Suppressor macrophage (primary cell): Measurements from ENCODE around the gene HDHD5.
A peak's percentile ranks its signal among the peaks of the same experiment; 100 is the strongest.

Source experiments
- DNase-seq, 4 experiments: peaks; one replicate each; pipeline ENCODE4 v3.0.0-alpha.2; 2020 to 2022
- total RNA-seq, 17 experiments: gene quantifications; one replicate each; lab custom pipeline; 2026; ENCODE audit warnings: mixed read lengths in 6 of 17, inconsistent platforms in 3 of 17; lab: John Stamatoyannopoulos, UW

Gene HDHD5
- total RNA-seq = 11.0 to 72.6 (median 43.7) reads per million in 17 experiments

DNA sequence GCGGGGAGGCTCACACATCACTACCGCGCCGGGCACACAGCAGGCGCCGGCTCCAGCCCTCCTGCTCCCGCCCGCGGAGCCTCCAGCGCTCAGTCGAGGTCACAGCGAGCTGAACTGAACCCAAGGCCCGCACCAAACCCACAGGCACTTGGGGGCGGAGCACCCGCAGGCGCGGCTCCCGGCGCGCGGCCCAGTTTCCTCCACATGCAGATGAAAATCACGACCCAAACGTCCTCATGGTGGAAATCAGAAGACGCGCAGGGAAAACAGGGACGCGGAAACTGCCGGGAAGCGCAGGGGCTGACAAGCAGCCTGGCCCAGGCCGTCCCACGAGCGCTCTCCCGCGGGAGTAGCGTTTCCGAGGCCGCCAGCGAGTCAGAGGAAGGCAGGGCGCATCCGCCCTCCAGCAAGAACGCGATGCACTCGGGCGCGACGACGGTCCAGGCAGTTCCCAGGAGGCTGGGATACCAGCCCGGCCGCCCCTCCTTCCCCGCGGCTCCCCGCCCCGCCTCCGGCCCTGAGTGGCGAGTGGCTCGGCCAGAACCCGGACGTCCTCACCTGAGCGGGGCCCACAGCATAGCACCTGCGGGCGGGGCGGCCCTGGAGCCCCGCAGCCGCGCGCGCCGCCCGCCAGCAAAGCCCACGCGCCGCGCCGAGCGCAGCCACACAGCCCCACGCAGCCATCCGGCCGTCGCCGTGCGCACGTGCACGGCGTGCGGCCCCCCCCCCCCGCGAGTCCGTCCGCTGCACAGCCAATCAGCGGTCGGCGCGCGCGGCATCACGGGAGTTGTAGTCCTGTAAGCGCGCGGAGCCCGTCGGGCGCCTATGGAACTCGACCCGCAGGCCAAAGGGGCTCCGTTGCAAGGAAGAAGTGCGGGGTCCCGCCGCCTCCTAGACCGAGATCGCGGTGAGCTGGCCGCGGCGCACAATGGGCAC is at the start of gene HDHD5:
TSS of gene HDHD5 (minus strand) at position 710 of the 936 bp plus-strand sequence. CDS start at position 684, 26 bp downstream.
- DNase-seq = peak; percentile 92 to 97 (median 94)

DNA sequence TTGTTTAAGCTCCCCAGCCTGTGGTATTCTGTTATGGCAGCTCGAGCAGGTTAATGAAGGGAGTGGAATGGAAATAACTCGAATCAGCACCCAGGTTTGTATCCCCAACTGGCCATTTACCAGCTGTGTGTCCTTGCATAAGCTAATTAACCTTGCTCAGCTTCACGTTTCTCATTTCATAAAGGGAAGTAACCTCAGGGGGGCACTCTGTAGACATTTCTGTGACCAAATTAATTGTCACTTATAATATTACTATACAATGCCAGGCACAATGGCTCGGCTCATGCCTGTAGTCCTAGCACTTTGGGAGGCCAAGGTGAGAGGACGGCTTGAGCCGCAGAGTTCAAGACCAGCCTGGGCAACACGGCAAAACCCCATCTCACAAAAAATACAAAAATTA is 46.4 kb upstream of the HDHD5 start:
- peak in 1 of 4 experiments; percentile 19 for DNase-seq

DNA sequence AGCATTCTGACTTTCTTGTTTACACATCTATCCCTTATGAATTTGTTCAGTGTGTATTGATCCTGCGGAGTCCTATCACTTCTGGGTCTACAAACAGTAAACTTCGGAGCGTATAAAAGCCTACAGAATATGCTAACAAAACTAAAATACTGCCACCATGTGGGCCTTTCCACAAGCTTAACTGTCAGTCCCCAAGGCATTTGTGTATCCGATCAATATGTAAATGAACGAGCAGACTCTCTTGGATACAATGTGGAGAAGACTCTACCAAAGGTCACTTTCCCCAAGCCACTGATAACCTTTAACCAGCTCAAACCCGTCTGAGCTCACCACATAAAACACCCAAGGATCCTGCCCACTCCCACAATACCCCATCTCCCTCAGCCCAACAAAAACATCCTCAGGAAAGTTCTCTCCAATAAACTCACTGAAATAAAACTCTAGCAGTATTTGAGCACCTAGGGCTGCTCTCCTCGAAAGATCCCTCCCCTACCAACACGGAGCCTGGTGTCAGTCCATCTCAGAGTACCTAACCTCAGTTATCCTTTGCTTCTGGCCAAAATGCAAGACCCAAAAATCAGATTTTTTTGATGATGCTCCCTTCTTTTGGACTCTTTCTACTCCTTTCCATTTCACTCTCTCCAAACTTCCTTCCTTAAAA is 42.3 kb upstream of the HDHD5 start:
- DNase-seq = no peak

DNA sequence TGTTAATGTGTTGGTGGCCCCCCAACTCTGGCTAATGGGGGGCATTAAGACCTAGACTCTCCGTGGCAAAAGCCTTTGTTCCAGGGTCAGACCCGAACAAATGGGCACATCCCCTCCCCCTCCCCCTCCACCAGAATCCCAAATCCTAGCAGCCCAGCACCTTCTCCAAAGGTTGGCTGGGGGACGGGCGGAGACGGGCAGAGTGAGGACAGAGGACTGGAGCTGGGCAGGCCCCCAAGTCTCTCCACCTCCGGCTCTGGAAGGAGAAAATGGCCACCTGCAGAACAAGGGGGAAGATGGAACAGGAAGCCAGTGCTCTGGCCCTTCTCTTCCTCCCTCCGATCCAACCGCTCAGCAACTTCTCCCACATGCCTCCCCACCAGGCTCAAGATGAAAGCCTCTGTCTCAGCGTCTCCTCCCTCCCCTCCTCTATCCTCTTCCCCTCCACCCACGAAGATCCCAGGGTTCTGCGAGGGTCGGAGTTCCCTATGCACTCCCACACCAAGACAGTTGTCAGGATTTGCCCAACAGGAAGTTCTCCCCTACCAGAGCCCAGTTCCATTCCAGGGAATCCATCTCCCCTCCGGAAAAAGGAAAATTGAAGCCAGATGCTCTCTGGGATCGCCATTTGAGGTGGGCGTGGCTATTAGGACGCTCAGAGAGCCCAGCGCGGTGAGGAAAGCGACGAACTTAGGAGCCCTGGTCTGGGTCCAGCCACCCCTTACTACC is 40.1 kb upstream of the HDHD5 start:
- DNase-seq = peak; percentile 28 to 71 (median 59)

DNA sequence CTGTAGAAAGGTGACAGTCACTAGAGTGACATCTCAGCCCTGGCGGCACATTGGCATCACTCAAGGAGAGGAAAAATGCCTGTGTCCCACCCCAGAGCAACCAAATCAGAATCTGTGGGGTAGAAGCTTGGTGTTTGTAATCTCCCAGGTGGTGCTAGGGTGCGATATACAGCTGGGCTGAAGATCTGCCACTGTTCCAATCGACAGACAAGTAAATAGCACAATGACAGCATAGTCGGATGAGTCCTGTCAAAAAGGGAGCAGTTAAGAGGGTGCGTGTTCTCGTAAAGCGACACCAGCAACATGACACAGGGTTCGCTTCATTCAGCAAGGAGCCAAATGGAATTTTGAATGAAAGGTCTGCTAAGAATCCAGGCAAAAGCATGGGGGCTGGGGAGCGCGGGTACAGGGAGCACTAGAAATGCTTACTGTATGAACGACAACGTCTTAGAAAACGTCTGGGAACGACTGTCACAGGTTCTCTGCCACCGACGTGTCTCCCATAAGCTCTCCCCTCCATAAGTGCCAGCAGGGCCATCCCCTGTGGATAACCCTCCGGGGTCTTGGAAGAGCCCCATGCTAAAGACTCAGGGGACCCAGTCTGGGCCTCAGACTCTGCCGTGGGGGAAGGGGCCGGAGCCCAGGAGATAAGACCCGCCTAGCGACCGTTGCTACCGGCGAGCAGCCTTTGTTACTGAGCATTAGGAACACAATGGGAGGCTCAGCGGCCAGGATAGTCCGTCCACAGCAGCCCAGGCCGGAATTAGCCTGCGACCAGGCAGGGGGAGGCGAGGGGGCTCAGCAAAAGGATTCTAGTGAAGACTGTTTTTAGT is 39.3 kb upstream of the HDHD5 start:
- no peak for DNase-seq

DNA sequence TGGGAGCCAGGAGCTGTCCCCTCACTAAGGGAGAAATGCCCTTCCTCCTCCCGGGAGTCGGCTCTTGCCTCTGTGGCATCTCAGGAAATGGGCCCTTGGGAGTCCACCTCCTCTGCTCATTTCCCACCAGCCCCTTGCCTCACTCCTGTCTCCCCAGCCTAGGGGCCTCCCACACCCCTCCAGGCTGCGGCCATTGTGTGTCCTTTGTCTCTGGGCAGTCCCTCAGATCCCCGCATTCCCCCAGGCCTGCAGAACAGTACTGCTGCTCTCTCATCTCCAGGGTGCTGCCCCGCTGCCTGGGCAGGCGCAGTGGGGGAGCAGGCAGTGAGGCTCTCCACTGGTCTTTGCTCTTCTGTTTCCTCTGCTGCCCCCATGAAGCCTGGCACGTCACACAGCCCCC is 35.1 kb upstream of the HDHD5 start:
- no peak for DNase-seq

DNA sequence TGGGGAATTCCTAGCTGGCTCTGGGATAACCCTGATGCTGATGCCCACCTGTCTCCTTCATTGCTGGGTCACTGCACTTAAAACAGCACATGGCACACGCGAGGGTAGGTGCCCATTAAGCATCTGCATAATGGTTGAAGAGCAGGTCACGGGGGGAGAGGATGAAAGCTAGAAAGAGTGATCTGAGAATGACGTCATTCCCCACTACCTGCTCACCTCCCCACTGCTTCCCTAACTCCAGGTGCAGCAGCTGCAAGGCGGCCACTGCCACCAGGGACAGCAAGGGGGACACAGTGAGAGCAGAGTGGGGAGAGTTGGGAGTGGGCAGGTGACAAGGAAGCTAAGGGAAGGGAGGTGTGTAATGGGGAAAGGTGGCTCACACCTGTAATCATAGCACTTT is 33.1 kb upstream of the HDHD5 start:
- DNase-seq = no peak

DNA sequence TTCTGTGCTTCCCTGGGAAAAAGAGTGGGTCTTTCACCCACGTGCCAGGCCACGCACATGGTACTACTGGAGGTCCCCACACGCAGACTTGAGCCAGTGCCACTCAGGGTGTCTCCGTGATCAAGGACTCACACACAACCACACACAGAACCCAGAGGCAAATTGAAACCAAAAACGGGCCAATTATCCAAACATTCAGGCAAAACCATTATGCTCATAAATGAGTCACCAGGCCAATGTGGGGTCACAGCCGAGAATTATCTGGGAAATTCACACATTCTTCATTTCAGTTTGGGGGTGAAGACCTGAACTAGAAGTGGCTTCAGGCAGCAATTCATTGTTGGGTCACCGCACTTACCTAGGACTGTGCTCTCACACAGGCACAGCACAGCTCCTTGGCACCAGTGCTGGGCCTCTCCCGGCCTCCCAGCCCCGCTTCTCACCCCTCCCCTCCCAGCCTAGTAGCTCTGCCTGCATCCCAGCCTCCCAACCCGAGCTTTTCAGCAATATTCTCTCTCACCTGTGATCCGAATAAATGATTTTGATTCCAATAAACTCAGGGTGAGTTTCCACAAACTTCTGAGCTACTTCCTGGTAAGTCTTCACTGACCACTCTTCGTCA is 32.2 kb upstream of the HDHD5 start:
- DNase-seq = no peak

DNA sequence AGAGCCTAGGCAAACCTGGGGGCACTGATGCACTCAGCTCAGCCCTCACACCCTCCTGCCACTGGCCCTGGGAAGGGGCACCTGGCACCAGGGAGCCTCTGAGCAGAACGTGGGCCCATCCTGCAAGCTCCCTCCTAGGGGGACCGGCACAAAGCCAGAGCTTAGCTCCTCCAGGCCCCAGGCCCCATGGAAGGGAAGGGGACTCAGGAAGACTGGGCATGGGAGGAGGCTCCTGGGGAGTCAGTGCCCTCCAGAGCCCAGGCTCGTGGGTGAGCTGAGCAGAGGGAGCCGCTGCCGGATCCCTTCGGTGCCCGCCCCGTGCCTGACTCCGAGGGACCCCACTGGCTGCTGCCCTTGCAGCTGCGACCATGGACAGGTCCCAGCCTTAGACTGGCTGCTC is 31.6 kb upstream of the HDHD5 start:
- no peak for DNase-seq

DNA sequence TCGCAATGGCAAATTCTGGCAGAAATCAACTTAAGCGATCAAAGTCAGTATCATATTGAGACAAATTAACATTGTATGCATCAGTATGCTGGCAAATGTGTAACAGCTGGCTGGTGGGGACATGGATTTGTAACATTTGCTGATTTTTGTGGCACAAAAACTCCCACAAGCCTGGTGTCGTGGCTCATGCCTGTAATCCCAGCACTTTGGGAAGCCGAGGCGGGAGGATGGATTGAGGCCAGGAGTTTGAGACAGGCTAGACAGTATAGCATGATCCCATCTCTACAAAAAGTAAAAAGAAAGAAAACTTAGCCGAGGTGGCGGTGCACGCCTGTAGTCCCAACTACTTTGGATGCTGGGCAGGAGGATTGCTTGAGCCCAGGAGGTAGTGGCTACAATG is 17.6 kb upstream of the HDHD5 start:
- no peak for DNase-seq

DNA sequence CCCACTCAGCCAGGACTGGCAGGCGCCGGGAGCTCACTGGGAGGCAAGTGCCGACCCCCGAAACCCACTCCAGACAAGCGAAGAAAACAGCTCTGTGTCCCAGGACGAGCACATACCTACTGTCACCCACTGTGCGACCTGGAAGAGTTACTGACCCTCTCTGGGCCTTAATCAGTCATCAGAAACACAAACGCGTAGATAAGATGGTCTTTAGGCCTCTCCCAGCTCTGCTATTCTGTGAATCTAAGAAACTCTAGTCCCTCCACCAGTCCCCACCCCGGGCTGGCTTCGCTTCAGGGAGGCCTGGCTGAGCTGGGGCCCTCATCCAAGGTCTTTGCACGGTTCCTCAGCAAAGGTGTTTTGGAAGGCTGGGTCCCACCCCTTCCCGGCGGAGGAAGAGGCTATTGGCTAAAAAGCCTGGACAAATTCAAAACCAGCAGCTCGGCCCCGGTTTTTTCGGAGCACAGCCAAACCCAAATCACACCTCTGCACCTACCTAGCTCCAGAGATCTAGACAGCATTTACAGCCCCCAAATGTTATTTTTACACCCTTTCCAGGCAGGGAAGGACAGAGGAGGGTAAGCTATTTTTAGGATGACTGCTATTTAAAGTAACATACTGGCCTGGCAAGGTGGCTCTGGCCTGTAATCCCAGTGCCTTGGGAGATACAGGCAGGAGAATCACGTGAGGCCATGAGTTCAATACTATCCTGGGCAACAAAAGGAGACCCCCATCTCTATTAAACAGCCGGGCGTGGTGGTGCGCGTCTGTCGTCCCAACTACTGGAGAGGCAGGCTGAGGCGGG is 13.2 kb upstream of the HDHD5 start:
- DNase-seq = no peak

DNA sequence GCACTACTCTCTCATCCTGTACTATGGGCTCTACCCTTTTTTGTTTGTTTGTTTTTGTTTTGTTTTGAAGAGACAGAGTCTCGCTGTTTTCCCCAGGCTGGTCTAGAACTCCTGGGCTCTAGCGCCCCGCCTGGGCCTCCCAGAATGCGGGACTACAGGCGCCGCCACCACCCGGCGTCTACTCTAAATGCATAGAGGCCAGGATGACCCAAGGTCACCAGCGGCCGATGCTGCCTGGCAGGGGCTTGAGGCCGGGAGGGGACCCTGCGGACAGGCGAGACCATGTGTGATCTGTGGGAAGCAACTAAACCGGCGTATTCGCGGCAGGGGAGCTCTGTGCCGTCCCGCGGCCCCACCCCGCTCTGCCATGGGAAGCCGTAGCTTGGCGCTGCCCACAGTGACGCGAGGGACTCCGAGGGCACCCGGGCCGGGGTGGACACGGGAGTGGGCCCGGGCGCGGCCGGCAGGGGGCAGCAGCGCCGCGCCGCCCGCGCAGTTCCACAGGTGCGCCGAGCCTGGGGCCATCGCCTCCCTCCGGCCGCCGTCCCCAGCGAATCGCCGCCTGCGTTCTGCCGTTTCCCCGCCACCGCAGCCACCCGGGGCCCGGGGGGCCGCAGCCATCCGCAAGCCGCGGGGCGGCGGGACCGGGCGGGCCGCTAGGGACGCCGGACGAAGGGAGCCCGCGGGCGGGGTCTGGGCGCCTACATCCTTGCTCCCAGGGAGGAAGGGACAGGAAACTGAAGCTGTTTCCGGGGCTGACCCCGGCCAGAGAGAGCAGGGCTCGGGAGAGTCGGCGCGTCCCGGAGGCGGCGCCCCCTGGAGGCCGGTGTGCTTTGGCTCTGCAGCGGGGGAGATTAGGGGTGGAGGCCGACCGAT is 12.3 kb upstream of the HDHD5 start:
- DNase-seq = peak; percentile 94 to 98 (median 96)

DNA sequence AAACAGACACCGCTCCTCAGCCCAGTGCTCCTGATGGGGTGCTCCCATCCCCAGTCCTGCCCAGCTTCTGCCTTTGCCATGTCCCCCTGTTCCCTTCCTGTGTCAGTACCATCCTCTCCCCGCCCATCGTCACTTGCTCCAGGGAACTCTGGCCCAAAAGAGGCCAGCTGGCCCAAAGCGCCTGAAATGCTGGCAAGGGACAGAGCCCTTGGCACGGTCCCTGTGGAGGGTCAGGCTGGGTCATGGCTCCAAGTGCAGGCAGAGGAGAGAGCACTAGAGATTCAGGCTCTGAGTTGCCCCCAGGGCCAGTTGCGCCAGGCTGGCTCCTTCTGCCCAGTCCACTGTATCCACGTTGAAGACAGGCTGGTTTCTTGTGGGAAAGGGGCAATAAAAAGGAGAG is 8.4 kb upstream of the HDHD5 start:
- no peak for DNase-seq

DNA sequence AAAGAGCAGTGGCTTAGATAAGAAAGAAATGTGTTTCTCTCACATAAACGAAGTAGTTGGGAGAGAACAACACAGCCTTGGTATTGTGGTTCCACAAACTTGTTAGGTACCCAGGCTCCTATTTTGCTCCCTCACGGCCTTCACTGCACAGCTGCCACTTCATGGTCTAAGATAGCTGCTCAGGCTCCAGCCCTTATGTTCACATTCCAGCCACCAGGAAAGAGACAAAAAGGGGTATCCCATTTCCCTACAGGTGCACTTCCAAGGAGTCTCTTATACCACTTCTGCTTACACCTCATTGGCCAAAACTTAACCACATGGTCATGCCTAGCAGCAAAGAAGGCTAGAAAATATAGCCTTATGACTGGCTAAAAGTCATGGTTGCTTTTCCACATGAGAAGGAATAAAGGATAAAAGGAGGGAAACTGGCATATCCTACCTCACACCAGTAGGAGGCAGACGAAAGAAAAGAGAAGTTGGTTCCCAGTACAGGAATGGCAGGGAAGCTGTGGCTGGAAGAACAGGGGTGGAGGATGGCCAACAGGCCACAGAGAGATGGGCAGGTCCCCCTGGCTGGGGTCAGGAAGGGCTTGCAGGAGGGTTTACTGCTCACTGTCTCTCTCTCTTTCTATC is 5.4 kb upstream of the HDHD5 start:
- DNase-seq = peak in 2 of 4 experiments; percentile 22 to 45

DNA sequence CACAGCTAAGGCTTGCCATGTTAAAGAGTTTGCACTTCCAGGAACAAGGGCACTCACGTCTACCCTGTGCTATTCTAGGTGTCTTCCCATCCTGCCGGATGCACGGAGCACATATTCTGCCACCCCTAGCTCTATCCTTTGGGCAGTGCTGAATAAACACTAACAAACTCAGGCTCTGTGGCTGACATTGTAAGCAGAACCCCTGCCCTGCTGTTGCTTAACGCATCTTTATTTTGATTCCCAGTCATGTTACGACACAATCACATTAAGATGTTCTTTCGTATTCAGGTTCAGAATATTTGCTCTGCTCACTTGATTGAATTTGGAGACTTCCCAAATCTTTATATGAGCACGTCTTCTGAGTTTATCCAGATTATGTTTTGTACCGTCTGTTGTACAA is 3.7 kb upstream of the HDHD5 start:
- DNase-seq = no peak

DNA sequence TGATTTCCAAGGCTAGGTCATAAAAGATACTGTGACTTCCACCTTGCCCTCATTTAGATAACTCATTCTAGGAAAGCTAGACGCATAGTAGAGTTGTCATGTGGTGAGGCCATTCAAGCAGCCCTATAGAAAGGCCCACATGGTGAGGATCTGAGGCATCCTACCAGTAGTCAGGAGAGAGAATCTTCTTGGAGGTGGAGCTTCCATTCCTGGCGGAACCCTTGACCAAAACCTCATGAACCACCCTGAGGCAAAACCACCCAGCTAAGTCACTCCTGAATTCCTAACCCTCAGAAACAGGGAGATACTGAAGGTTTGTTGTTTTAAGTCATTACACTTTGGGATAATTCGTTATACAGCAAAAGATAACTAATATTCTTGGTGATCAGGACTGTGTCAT is 2.9 kb upstream of the HDHD5 start:
- DNase-seq = no peak

DNA sequence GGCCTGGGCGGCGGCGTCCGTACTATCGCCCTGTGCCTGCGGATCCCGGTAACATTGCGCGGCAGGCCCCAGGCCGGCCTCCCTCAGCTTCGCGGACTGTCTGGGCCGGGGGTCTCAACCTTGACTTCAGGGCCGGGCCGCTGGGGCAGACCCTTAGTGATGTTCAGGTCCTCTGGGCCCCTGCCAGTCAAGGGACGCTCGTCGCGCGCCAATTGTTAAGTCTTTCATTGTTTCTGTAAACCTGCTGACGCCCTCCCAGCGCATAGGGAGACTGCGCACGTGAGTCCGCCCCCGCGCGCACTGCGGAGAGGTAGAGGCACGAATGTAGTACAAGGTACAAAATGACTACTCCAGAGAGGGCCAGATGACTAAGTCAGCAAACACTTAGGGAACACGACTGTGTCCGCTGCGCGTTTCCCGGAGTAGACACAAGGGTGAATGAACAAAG is 451 bp upstream of the HDHD5 start:
- peak; percentile 36 to 56 (median 48) for DNase-seq

DNA sequence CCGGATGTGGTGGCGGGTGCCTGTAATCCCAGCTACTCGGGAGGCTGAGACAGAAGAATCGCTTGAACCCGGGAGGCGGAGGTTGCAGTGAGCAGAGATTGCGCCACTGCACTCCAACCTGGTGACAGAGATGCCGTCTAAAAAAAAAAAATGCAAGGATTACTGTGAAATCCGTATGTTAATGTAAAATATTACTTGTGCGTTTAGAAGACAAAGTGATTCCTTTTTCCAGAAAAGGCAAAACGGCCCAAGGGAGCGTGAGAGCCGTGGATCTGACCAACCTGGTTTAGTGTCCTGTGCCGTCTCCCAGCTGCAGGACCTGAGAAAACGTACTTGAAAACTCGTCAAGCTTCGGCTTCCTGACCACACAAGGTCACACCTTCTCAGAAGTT is 905 bp downstream of the HDHD5 start:
- DNase-seq = no peak

DNA sequence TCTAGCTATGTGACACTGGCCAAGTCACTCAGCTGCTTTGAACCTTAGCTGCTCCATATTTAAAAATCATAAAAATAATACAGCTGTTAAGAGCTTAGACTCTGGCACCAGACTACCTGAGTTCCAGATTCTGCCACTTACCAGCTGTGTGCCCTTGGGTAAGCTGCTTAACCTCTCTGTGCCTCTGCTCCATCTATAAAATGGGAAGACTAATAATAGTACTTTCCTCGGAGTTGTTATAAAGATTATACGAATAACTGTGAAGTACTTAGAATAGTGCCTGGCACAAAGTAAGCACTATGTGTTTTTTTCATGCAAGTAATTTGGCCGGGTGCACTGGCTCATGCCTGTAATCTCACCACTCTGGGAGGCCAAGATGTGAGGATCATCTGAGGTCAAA is 1.4 kb downstream of the HDHD5 start:
- DNase-seq = no peak
